ENCODE measurements around the gene ZMYND11.

GRCh38 chr10:90161-90560 lies 45.1 kb upstream of the ZMYND11 start:
- no peak for TF ChIP-seq NFRKB (IDR thresholded peaks at IDR 0.05)
- TF ChIP-seq ARNT (IDR thresholded peaks at IDR 0.05) = no peak
- TF ChIP-seq LEF1 (IDR thresholded peaks at IDR 0.05; ENCODE audit: borderline replicate concordance) = no peak
- no peak for TF ChIP-seq BHLHE40 (IDR thresholded peaks at IDR 0.05; ENCODE audit: borderline replicate concordance)
- no peak for TF ChIP-seq CTBP1 (IDR thresholded peaks at IDR 0.05; ENCODE audit: borderline replicate concordance)
- TF ChIP-seq ELF4 (IDR thresholded peaks at IDR 0.05) = no peak
- no peak for TF ChIP-seq PKNOX1 (IDR thresholded peaks at IDR 0.05)
- TF ChIP-seq SP1 (IDR thresholded peaks at IDR 0.05) = no peak
- TF ChIP-seq TARDBP (IDR thresholded peaks at IDR 0.05) = no peak
- TF ChIP-seq HDGF (IDR thresholded peaks at IDR 0.05; ENCODE audit: borderline replicate concordance) = no peak
- TF ChIP-seq ZNF384 (IDR thresholded peaks at IDR 0.05) = no peak
- no peak for TF ChIP-seq FOXA1 (IDR thresholded peaks at IDR 0.05)
- no peak for TF ChIP-seq FOXM1 (IDR thresholded peaks at IDR 0.05; ENCODE audit: borderline replicate concordance)

Measured in HEK293T (cell line).